Non-pigmented ciliary epithelial cell (primary cell): ENCODE results near the gene ZFAND2B.

Experiments used
- DNase-seq: peaks from one replicate; pipeline ENCODE4 v3.0.0-alpha.2; 2010; ENCODE audit warnings: low read depth

ZFAND2B gene

GRCh38 chr2:219220652-219221402 is 14.2 kb downstream of the ZFAND2B start:
- no peak for DNase-seq

DNA sequence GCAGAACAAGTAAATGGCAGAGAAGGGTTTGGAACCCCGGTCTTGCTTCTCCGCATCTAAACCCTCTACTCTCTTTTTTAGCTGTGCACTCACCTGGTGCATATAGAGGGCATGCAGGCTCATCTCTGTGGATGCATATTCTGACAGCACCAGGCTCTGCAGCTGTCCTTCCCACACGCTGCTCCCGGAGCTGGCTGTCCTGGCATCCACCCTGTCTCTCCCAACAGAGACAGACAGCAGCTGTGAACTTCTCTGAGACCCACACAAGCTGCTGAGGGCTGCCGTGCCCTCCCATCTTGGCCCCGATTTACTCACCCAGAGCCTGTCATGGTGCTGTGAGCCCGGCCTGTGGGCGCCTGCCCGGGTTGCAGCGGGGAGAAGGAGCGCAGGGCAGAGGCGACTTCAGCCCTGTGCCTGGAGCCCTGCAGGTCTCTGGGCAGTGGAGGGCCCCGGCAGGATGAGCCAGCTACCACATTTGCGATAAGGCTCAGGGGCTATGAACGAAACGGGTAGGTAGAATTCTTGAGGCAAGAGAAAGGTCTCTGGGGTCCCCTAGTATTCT is 15.5 kb downstream of the ZFAND2B start:
- DNase-seq = no peak

DNA sequence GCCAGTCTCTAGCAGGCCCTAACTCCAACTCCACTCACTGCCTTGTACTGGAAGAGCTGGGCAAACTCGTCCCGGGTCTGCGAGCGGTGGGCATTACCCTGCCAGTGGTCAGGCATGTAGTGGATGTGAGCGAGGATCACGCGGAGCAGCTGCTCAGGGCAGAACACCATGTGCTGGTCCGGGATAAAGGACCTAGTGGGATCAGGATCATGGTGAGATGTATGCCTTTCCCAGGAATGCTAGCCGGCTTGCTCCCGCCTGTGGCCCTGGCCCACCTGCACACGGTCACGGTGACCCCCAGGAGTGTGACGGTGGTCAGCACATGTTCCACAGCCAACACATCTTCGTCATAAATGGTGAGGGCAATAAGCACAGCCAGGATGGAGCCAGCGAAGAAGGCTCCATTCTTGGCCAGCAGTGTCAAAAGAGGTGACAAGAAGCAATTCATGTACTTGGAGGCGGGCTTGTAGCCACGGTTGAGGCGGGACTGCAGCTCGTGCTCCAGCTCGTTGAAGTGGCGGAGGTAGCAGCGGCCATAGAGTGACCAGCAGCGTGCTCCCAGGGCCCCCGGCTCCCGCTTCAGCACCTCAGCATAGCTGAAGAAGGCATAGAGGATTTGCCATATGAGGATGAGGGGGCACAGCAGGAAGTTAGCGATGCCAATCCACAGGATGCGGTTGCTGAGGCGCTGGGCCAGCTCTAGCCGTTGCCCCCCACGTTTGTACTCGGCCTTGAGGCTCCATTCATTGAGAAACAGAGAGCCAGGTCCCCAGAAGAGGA is 17.4 kb downstream of the ZFAND2B start:
- DNase-seq = no peak

DNA sequence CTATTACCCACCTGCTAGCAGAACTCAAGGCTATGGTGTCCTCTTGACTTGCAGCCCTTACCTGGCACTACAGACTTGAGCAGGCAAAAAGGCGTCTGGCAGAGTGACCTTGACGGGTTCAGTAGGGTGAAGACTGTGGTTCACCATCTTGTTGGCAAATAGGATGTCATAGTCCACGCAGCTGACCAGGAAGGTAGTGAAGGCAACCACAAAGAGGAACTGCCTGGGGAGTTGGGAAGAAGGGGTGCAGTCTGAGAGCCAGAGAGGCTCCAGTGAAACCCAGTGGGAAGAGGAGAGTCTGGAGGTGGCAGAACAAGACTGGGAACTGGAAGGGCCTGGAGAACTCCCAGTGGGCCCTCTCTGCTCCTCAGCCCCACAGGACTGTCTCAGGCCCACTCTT is 18.8 kb downstream of the ZFAND2B start:
- DNase-seq = no peak

DNA sequence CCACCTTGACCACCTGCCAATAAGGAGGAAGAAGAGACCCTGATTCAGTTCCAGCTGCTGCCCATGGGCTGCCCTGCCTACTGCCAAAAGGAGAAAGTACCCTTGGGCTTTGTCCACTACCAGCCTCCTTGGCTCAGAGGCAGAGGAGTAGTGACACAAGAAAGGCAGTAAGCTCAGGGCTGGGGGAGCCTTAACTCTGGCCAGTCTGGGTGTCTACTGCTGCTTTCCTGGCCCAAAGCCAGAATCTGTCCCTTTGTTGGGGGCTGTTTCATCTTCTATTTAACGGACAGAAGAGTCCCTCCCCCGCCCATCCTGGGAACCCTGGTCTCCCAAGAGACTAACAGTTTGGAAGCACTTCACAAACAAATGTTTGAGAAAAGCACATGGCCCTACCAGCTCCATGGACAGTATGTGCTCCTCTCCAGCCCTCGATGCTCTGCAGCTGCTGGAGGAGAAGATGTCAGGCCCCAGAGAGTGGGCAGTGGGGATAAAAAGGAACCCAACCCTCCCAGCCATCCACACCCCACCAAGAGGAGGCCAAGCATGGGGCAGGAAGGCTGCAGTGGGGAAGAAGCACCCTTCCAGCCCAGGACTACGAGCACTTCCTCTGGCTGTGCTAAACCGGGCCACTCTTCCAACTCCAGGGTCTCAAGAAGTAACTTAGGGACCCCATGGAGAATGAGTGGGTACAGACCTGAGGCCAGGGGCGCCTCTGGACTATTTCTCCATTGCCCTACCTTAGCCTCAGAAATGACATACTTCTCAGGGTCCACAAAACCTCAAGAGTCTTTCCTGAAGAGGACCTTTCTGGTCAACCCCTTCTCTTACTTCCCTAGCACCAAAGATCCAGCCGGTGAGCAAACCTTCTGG is 21.7 kb downstream of the ZFAND2B start:
- DNase-seq = no peak

- DNase-seq = no peak
Observed at GRCh38 chr2:219228911-219229304, 22.3 kb downstream of the ZFAND2B start.

GRCh38 chr2:219229305-219230058 is 22.9 kb downstream of the ZFAND2B start, which contains the start of the genes ANKZF1 and ATG9A:
ANKZF1 (plus strand) TSS chr2:219229806; CDS start chr2:219230258, 452 bp downstream.
ATG9A (minus strand) TSS chr2:219229636; CDS start chr2:219228024, 1,612 bp downstream.
- DNase-seq = peak; percentile 93

DNA sequence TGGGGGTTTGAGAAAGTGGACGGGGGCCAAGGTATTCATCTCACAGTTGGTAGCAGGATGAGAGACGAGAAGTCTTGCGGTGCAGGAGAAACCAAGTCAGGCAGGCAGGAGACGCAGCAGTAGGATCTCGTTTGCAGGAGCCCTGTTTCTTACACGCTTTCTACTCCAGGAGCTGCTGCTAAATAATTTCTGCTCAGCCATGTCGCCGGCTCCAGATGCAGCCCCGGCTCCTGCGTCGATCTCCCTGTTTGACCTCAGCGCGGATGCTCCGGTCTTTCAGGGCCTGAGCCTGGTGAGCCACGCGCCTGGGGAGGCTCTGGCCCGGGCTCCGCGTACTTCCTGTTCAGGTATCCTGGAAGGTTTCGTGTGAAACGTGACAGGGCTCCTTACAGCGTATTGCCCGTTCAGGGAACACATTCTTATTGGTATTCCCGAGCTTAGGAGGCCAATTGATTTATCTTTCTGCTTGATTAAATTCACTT is 23.5 kb downstream of the ZFAND2B start:
- DNase-seq = no peak

GRCh38 chr2:219234331-219234730 is 27.7 kb downstream of the ZFAND2B start:
- DNase-seq = no peak

DNA sequence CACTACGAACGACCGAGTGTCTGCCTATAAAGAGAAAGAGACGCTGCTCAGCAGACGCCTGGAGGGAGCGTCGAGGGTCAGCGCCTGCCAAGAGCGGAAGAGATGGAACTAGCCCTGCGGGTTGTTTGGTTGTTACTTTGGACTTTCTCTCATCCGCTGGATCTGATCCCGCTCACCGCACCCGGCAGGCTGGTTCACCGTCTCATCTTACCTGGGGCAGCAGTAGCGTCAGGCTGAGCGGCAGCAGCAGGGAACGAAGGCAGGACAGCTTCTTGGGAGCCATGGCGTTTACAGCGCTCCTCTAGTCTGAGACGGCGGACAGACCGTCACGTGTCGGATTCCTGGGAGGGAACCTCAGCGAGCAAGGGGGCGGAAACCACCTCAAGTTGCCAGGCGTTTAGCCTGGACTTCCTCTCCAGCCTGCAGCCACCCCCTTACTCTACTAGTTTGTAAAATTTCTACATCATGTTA is 36.7 kb downstream of the ZFAND2B start:
- DNase-seq = no peak

GRCh38 chr2:219244789-219245147 is 38.2 kb downstream of the ZFAND2B start:
- no peak for DNase-seq

- DNase-seq = peak; percentile 65
Observed at GRCh38 chr2:219245148-219245898, 38.7 kb downstream of the ZFAND2B start, which contains the start of the genes GLB1L and STK16. GLB1L (minus strand) TSS chr2:219245444; CDS start chr2:219243573, 1,871 bp downstream. STK16 (plus strand) TSS chr2:219245479; CDS start chr2:219246000, 521 bp downstream.

- no peak for DNase-seq
Observed at GRCh38 chr2:219245899-219246230, 39.3 kb downstream of the ZFAND2B start.

DNA sequence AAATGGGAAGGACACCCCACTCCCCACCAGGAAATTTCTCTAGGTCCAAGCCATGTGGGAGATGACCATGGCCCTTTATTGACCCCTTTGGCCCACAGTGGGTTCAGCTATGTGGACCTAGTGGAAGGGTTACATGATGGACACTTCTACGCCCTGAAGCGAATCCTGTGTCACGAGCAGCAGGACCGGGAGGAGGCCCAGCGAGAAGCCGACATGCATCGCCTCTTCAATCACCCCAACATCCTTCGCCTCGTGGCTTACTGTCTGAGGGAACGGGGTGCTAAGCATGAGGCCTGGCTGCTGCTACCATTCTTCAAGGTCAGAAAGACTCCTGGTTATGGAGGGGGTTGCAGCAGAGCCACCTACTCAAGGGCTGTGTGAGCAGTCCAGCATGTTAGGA is 40.0 kb downstream of the ZFAND2B start:
- no peak for DNase-seq

GRCh38 chr2:219247678-219248642 is 41.4 kb downstream of the ZFAND2B start:
- DNase-seq = no peak

GRCh38 chr2:219248845-219249202 is 42.2 kb downstream of the ZFAND2B start:
- DNase-seq = no peak

DNA sequence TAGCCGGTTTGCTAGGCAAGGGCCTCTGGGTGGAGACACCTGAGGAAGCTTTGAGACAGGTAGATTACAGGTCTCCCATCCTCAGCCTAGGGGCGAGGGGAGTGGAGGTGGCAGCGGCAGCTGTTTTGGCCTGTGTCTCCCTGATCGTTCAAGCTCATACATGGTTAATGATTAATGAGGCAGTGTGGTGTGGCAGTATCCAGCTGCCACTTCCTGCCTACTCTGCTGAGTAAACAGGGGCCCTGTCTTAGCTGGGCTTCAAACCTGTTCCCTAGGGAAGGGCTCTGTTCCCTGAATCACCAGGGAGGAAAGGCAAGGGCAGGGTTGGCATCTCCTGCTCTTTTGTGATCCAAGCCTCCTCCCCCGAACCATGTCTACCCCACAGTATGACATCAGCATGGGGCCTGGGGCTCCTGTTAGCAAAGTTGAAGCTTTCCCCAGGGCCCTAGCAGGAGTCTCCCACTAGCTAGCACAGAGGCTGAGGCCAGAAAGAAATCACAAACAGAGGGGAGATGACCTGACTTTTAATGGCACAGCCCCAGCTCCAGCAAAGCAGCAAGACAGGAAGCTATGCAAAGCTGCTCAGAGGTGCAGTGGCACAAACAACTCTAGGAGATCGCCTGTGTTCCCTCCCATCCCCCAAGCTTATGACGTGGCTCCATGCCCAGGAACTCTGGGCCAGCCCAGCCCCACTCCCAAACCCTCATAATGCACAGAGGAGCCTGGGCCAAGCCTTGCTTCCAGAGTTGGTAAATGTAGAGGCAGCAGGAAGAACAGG is 42.8 kb downstream of the ZFAND2B start:
- DNase-seq = no peak
